Activated naive CD8-positive, alpha-beta T cell treated with anti-CD3 and anti-CD28 coated beads, Interleukin-2, amount 50 U/mL, for 24 hours (primary cell): ENCODE results near the gene LRRC25.
A peak's percentile ranks its signal among the peaks of the same experiment; 100 is the strongest.
"Not testable (repeated sequence)": the region's sequence is repeated elsewhere in the genome, so short reads cannot be mapped to it uniquely, and the experiment has no call there.

ENCODE experiments used
- ATAC-seq: fragments of 150-1000 bp; cut with Tn5 transposase; one replicate; pipeline ENCODE4 v1.10.0; 2021
- DNase-seq: peaks from one replicate; pipeline ENCODE4 v3.0.0; 2021
- H3K27ac Mint-ChIP-seq: one replicate; pipeline ENCODE4 v1.8.0; 2021; ENCODE audit warnings: mild to moderate bottlenecking, mixed read lengths
- H3K27me3 Mint-ChIP-seq: one replicate; pipeline ENCODE4 v1.8.0; 2021; ENCODE audit warnings: mixed read lengths
- H3K36me3 Mint-ChIP-seq: one replicate; pipeline ENCODE4 v1.8.0; 2021; ENCODE audit warnings: low read depth, mixed read lengths
- H3K4me1 Mint-ChIP-seq: one replicate; pipeline ENCODE4 v1.8.0; 2021; ENCODE audit warnings: mixed read lengths
- H3K4me3 Mint-ChIP-seq: one replicate; pipeline ENCODE4 v1.8.0; 2021; ENCODE audit warnings: mild to moderate bottlenecking, moderate library complexity, mixed read lengths
- H3K9me3 Mint-ChIP-seq: one replicate; pipeline ENCODE4 v1.8.0; 2021; ENCODE audit warnings: mixed read lengths

The LRRC25 gene

GRCh38 chr19:18368504-18369222 lies 28.8 kb downstream of the LRRC25 start:
- Mint-ChIP-seq H3K27ac (no peak overlapping the region), H3K4me1 (peaks cover 3% of the 10 kb centered on the region)
- ATAC-seq: no peak

GRCh38 chr19:18366021-18366435 lies 31.4 kb downstream of the LRRC25 start:
- Mint-ChIP-seq H3K4me1 (no peaks in the 10 kb centered on the region), H3K27ac (no peak overlapping the region), H3K9me3 (no peaks in the 10 kb centered on the region), H3K36me3 (peaks cover 14% of the 10 kb centered on the region), H3K27me3 (no peaks in the 10 kb centered on the region), H3K4me3 (no peak overlapping the region)
- DNase-seq (no peak), ATAC-seq (no peak)

More at GRCh38 chr19:18368504-18369222, 28.8 kb downstream of the LRRC25 start:
- no peak overlapping the region for H3K4me3 Mint-ChIP-seq
- no peak for DNase-seq
- H3K27me3 Mint-ChIP-seq: peaks cover 2% of the 10 kb centered on the region
- peaks cover 9% of the 10 kb centered on the region for H3K36me3 Mint-ChIP-seq
- H3K9me3 Mint-ChIP-seq: no peaks in the 10 kb centered on the region

GRCh38 chr19:18364826-18365528 lies 32.4 kb downstream of the LRRC25 start:
- H3K4me3 Mint-ChIP-seq: no peak overlapping the region
- ATAC-seq: no peak
- no peaks in the 10 kb centered on the region for H3K9me3 Mint-ChIP-seq
- H3K27me3 Mint-ChIP-seq: no peaks in the 10 kb centered on the region
- DNase-seq: no peak
- peaks cover 14% of the 10 kb centered on the region for H3K36me3 Mint-ChIP-seq
- H3K4me1 Mint-ChIP-seq: no peaks in the 10 kb centered on the region
- no peak overlapping the region for H3K27ac Mint-ChIP-seq

- not testable (repeated sequence) for H3K4me3 Mint-ChIP-seq, ATAC-seq, H3K9me3 Mint-ChIP-seq, H3K27me3 Mint-ChIP-seq, H3K4me1 Mint-ChIP-seq, DNase-seq, H3K27ac Mint-ChIP-seq
- H3K36me3 Mint-ChIP-seq: peaks cover 14% of the 10 kb centered on the region
Measured at GRCh38 chr19:18364277-18364825, 33.1 kb downstream of the LRRC25 start.

GRCh38 chr19:18363787-18364186 lies 33.6 kb downstream of the LRRC25 start:
- Mint-ChIP-seq H3K27me3 (no peaks in the 10 kb centered on the region), H3K36me3 (peaks cover 18% of the 10 kb centered on the region), H3K27ac (no peak overlapping the region), H3K4me1 (no peaks in the 10 kb centered on the region), H3K4me3 (no peak overlapping the region), H3K9me3 (no peaks in the 10 kb centered on the region)
- no peak for DNase-seq
- ATAC-seq: no peak

GRCh38 chr19:18362934-18363542 lies 34.4 kb downstream of the LRRC25 start:
- Mint-ChIP-seq H3K27ac (no peak overlapping the region), H3K9me3 (no peaks in the 10 kb centered on the region), H3K4me1 (no peaks in the 10 kb centered on the region), H3K27me3 (no peaks in the 10 kb centered on the region), H3K4me3 (no peak overlapping the region), H3K36me3 (peaks cover 20% of the 10 kb centered on the region)
- no peak for ATAC-seq
- DNase-seq: no peak

GRCh38 chr19:18361646-18362045 lies 35.8 kb downstream of the LRRC25 start:
- Mint-ChIP-seq H3K27me3 (no peaks in the 10 kb centered on the region), H3K4me1 (no peaks in the 10 kb centered on the region), H3K27ac (no peak overlapping the region), H3K4me3 (no peak overlapping the region), H3K36me3 (peaks cover 20% of the 10 kb centered on the region), H3K9me3 (no peaks in the 10 kb centered on the region)
- ATAC-seq: no peak
- DNase-seq: no peak

- H3K9me3 Mint-ChIP-seq: no peaks in the 10 kb centered on the region
- H3K27me3 Mint-ChIP-seq: no peaks in the 10 kb centered on the region
- ATAC-seq: no peak
- no peak overlapping the region for H3K4me3 Mint-ChIP-seq
- no peak overlapping the region for H3K27ac Mint-ChIP-seq
- no peaks in the 10 kb centered on the region for H3K4me1 Mint-ChIP-seq
- DNase-seq: no peak
- H3K36me3 Mint-ChIP-seq: peaks cover 12% of the 10 kb centered on the region
Measured at GRCh38 chr19:18357041-18357440, 40.4 kb downstream of the LRRC25 start.

GRCh38 chr19:18354743-18355142 lies 42.7 kb downstream of the LRRC25 start:
- not testable (repeated sequence) for ATAC-seq, H3K27me3 Mint-ChIP-seq, H3K9me3 Mint-ChIP-seq, DNase-seq, H3K4me3 Mint-ChIP-seq, H3K27ac Mint-ChIP-seq, H3K4me1 Mint-ChIP-seq
- peaks cover 11% of the 10 kb centered on the region for H3K36me3 Mint-ChIP-seq

- ATAC-seq (no peak), DNase-seq (no peak)
- H3K9me3 Mint-ChIP-seq: no peaks in the 10 kb centered on the region
- no peak overlapping the region for H3K27ac Mint-ChIP-seq
- no peaks in the 10 kb centered on the region for H3K4me1 Mint-ChIP-seq
- H3K27me3 Mint-ChIP-seq: no peaks in the 10 kb centered on the region
- no peak overlapping the region for H3K4me3 Mint-ChIP-seq
- H3K36me3 Mint-ChIP-seq: peaks cover 7% of the 10 kb centered on the region
Measured at GRCh38 chr19:18353378-18354005, 43.9 kb downstream of the LRRC25 start.

- H3K4me1 Mint-ChIP-seq: no peaks in the 10 kb centered on the region
- no peaks in the 10 kb centered on the region for H3K27me3 Mint-ChIP-seq
- ATAC-seq (no peak), DNase-seq (no peak)
- no peak overlapping the region for H3K27ac Mint-ChIP-seq
- no peaks in the 10 kb centered on the region for H3K9me3 Mint-ChIP-seq
- H3K36me3 Mint-ChIP-seq: peaks cover 5% of the 10 kb centered on the region
- H3K4me3 Mint-ChIP-seq: no peak overlapping the region
Measured at GRCh38 chr19:18351544-18351943, 45.9 kb downstream of the LRRC25 start.

GRCh38 chr19:18350490-18350889 lies 46.9 kb downstream of the LRRC25 start:
- Mint-ChIP-seq H3K9me3 (no peaks in the 10 kb centered on the region), H3K4me3 (no peak overlapping the region), H3K4me1 (peaks cover 3% of the 10 kb centered on the region), H3K27me3 (no peaks in the 10 kb centered on the region), H3K27ac (no peak overlapping the region), H3K36me3 (peaks cover 5% of the 10 kb centered on the region)
- ATAC-seq (no peak), DNase-seq (no peak)

- Mint-ChIP-seq H3K27me3 (no peaks in the 10 kb centered on the region), H3K27ac (no peak overlapping the region), H3K4me1 (peaks cover 3% of the 10 kb centered on the region), H3K9me3 (no peaks in the 10 kb centered on the region), H3K4me3 (no peak overlapping the region), H3K36me3 (peaks cover 4% of the 10 kb centered on the region)
- ATAC-seq (no peak), DNase-seq (peak; percentile 62)
Measured at GRCh38 chr19:18349524-18350128, 47.8 kb downstream of the LRRC25 start.

- not testable (repeated sequence) for H3K27me3 Mint-ChIP-seq, H3K4me1 Mint-ChIP-seq, ATAC-seq, H3K36me3 Mint-ChIP-seq, H3K9me3 Mint-ChIP-seq, H3K27ac Mint-ChIP-seq, DNase-seq, H3K4me3 Mint-ChIP-seq
Measured at GRCh38 chr19:18348818-18349339, 48.5 kb downstream of the LRRC25 start.
